Upper lobe of right lung (tissue), 1 donor: ENCODE data around the gene SLC39A11. TPM values are rescaled to one million over a fixed set of nuclear protein-coding genes. Genes with fewer than 3 reads are reported as not detected.

Experiments
- ATAC-seq: fragments of 200-7000 bp; cut with Tn5 transposase; one replicate; pipeline ENCODE4 v1.9.1; 2020; ENCODE audit warnings: mild to moderate bottlenecking, moderate library complexity
- DNase-seq: peaks from one replicate; pipeline ENCODE4 v3.0.0-alpha.2; 2020
- H3K27ac ChIP-seq: fragments of 200-600 bp; one replicate; pipeline ENCODE4 v1.8.0; 2022
- H3K27me3 ChIP-seq: fragments of 200-600 bp; one replicate; pipeline ENCODE4 v1.8.0; 2022; ENCODE audit warnings: mild to moderate bottlenecking
- H3K36me3 ChIP-seq: fragments of 200-600 bp; one replicate; pipeline ENCODE4 v1.8.0; 2022
- H3K4me1 ChIP-seq: fragments of 200-600 bp; one replicate; pipeline ENCODE4 v1.8.0; 2022
- H3K4me3 ChIP-seq: fragments of 200-600 bp; one replicate; pipeline ENCODE4 v1.8.0; 2022; ENCODE audit warnings: mild to moderate bottlenecking
- H3K9me3 ChIP-seq: fragments of 200-600 bp; one replicate; pipeline ENCODE4 v1.8.0; 2022
- CTCF ChIP-seq: fragments of 200-600 bp; IDR thresholded peaks from one replicate; pipeline ENCODE4 v1.8.0; 2022; ENCODE audit warnings: antibody characterized with exemption
- intact Hi-C: fragments of 100-400 bp; cut with DNase I; formaldehyde crosslinking; loops from one replicate; pipeline ENCODE4 v1.11.0; 2022
- total RNA-seq: library from RNA; stranded (reverse); fragmentation: NEBNext Ultra II Directional; extraction: Animal tissue kit (Norgen Biotek cat#: 25700); gene quantifications from one replicate; pipeline ENCODE4 v1.2.1, GENCODE V29; 2021
- donor health status: DM: no; HTN: yes; CAD: no; lungs with severe emphysema.

Gene SLC39A11
- total RNA-seq, 1 donor from 2014 or later = 33.7 TPM

DNA sequence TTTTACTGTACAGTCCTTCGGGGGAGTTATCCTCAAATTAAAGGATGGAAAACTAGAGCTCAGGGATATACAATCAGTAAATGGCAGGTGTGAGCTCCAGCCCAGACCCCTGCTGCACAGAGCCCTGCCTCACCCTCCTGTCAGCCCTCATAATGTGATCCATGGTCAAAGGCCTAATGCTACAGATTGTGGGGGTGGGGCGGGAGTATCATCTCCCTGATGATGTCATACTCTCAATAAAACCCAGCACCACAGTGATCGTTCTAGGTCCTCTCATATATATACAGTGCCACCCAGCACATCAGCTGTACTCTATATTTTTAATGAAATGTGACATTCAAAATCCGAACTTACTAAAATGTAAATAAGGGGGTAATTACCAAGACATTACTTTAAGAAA, 61.5 kb downstream of the SLC39A11 start:
- Histone ChIP-seq H3K9me3 (no peaks in the 10 kb centered on the region), H3K36me3 (peaks cover 7% of the 10 kb centered on the region), H3K27me3 (no peaks in the 10 kb centered on the region), H3K4me1 (no peaks in the 10 kb centered on the region), H3K4me3 (no peak overlapping the region), H3K27ac (no peak overlapping the region)
- intact Hi-C loops = no loop called here
- ATAC-seq (no peak), DNase-seq (no peak)
- TF ChIP-seq CTCF = no peak

GRCh38 chr17:73030501-73030921, 62.0 kb downstream of the SLC39A11 start:
- ATAC-seq (no peak), DNase-seq (no peak)
- Histone ChIP-seq H3K4me1 (no peaks in the 10 kb centered on the region), H3K9me3 (no peaks in the 10 kb centered on the region), H3K4me3 (no peak overlapping the region), H3K27me3 (no peaks in the 10 kb centered on the region), H3K27ac (no peak overlapping the region), H3K36me3 (peaks cover 7% of the 10 kb centered on the region)
- intact Hi-C loops = no loop called here
- TF ChIP-seq CTCF = no peak

- H3K27ac ChIP-seq = no peak overlapping the region
- no peaks in the 10 kb centered on the region for H3K27me3 ChIP-seq
- intact Hi-C loops = no loop called here
- H3K36me3 ChIP-seq = peaks cover 7% of the 10 kb centered on the region
- H3K9me3 ChIP-seq = no peaks in the 10 kb centered on the region
- no peak for TF ChIP-seq CTCF
- no peaks in the 10 kb centered on the region for H3K4me1 ChIP-seq
- H3K4me3 ChIP-seq = no peak overlapping the region
- no peak for DNase-seq
- no peak for ATAC-seq
Measured at GRCh38 chr17:73029991-73030390, 62.5 kb downstream of the SLC39A11 start.

GRCh38 chr17:73029021-73029420, 63.5 kb downstream of the SLC39A11 start:
- H3K4me3 ChIP-seq = no peak overlapping the region
- no peak overlapping the region for H3K27ac ChIP-seq
- H3K36me3 ChIP-seq = peaks cover 7% of the 10 kb centered on the region
- H3K9me3 ChIP-seq = no peaks in the 10 kb centered on the region
- no peak for TF ChIP-seq CTCF
- no peaks in the 10 kb centered on the region for H3K4me1 ChIP-seq
- intact Hi-C loops = no loop called here
- no peak for DNase-seq
- no peak for ATAC-seq
- H3K27me3 ChIP-seq = no peaks in the 10 kb centered on the region

GRCh38 chr17:73028299-73028755, 64.2 kb downstream of the SLC39A11 start:
- Histone ChIP-seq H3K27ac (no peak overlapping the region), H3K4me1 (no peaks in the 10 kb centered on the region), H3K4me3 (no peak overlapping the region), H3K27me3 (no peaks in the 10 kb centered on the region), H3K36me3 (peaks cover 7% of the 10 kb centered on the region), H3K9me3 (no peaks in the 10 kb centered on the region)
- DNase-seq (no peak), ATAC-seq (no peak)
- intact Hi-C loops = no loop called here
- no peak for TF ChIP-seq CTCF

DNA sequence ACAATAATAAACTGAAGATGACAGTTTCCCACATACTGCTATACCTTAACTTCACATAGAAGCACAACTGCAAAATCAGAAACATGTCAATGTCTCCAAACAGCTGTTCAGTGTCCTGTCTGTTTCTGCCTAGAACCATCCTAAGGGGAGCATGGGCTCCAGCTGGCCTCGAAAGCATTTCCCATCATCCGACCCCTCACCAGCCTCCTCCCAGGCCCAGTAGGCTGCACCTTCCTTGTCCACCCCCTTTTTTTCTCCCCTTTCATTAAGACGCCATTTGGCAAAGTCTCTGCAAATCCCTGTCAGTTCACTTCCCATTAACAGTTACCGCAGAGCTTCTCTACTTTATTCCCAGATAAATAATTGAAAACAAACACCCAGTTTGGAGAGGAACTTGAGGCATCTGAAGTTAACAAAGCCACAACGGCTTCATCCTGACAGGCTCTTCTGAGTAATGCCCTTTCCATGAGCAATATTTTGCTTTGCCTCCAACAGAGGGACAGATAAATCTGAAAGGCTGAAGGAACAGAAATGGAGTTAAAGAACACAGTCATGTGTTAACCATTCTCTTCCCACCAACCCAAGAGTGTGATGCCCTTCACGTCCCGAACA, 65.3 kb downstream of the SLC39A11 start:
- H3K36me3 ChIP-seq = peaks cover 7% of the 10 kb centered on the region
- H3K9me3 ChIP-seq = no peaks in the 10 kb centered on the region
- H3K27ac ChIP-seq = no peak overlapping the region
- no peaks in the 10 kb centered on the region for H3K4me1 ChIP-seq
- intact Hi-C loops = no loop called here
- H3K4me3 ChIP-seq = no peak overlapping the region
- H3K27me3 ChIP-seq = no peaks in the 10 kb centered on the region
- TF ChIP-seq CTCF = no peak
- ATAC-seq = no peak
- no peak for DNase-seq
